GM18526 (cell line): ENCODE results near the gene HPF1.

Experiments
- POLR2A ChIP-seq: IDR thresholded peaks from 3 replicates; pipeline ENCODE4 v1.6.1; 2011; ENCODE audit not compliant: insufficient read length; ENCODE audit errors: extremely low read depth

HPF1 gene

DNA sequence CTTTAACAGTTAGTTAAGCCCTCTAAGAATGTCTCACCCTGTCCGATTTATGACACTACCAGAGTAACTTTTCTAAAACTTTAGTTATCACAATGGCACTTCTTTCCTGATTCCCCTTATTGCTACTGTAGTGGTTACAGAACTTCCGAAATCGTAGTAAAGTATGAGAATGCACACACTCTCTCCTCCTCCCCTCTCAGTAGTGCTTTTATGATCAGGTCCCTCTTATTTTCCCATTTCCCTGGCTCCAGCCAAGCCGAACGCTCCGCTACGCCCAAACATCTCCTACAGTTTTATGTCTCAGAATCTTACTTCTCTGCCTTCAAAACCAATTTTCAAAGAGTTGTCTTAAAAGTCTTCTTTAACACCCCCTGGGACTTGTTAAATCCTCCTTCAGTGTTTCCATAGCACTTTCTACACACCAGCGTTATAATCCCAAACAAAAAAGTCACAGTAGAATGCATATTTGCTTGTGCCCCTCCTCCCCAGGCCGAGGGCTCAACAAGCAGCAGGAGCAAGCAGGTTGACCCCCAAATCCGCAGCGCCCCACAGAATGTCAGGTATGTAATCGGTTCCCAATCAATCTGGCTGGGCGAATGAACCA lies 671 bp downstream of the HPF1 start:
- no peak for TF ChIP-seq POLR2A

DNA sequence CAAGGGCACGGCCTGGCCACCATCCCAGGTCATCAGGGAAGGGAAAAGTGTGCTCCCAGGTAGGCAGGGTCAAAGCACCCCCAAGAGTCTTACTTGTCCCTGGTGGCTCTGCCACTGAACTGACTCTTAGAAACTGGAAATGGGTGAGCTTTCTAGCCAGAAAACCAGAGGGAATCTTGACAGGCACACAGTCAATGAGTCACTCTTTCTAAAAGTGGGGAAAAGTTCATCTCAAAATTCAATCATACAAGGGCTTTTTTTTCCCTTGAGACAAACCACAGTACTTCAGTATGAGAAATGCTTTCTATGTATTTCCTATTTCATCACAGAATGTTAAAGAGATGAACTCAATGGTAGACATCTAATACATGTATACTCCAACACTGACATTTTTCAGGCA lies 12.5 kb downstream of the HPF1 start:
- no peak for TF ChIP-seq POLR2A

DNA sequence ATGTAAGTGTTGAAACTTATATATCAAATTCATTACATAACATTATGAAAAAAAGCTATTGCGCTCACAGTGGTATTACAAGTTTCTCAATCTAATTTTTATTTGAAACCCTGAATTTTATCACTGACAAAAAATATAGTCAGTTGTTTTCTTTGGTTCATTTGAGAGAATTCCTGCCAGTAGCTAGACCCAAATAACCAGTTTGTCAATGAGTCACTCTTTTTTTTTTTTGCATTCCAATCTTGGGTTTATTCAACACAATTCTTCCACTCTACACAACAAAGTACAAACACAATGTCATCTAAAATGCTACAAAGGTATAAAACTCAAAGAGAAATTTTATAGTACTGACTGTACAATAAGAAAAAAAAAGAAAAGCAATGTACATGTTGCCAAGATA lies 13.1 kb downstream of the HPF1 start:
- no peak for TF ChIP-seq POLR2A

DNA sequence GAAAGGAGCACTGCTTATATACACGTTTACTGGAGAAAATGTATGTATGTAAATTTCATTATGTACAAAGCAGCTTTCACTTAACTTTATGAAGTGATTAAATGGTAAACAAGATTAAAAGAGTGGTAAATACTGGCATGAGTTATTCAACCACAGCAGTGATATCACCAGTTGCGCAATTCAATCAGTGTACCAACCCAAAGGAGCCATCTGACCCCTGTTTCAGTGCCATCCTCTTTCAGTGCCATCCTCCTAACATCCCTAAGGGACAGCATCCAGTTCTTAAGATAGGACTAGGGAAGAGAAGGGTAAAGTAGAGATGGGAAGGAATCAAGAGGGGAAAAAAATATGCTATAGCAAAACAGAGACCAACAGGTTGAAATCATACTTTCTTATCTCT lies 16.2 kb downstream of the HPF1 start:
- TF ChIP-seq POLR2A = no peak

DNA sequence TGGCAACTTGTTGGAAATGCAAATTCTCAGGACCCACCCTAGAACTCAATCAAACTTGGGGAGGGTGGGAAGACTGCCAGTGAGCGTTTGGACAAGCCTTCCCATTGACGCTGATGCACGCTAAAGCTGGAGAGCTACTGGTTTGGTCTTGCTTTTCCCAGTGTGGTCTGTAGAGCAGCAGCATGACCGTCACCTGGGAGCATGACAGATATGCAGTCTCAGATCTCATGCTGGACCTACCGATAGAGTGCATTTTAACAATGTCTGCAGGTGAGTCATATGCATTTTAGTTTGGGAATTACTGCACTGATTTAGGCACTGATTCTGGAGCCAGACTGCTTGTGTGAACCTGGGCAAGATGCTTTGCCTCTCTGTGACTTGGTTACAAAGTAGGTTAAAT lies 27.2 kb downstream of the HPF1 start:
- no peak for TF ChIP-seq POLR2A

DNA sequence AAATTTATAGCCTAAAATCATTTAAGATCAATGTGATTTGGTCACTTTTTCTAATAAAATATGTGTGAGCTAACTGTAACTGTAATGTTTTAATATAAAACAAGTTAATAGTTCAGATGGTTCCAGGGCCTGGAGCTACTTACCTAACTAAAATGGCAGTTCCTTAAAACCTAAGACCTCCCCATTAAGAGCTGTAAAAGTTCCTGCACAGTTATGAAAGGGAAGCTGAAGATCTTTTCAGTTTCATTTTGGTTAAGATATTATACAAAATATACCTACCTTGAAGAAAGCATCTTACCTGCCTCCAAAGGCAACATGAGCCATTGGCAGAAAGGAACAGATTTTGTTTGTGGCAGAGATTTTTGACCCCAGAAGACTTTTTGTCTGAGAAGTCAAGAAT lies 30.1 kb downstream of the HPF1 start:
- no peak for TF ChIP-seq POLR2A

DNA sequence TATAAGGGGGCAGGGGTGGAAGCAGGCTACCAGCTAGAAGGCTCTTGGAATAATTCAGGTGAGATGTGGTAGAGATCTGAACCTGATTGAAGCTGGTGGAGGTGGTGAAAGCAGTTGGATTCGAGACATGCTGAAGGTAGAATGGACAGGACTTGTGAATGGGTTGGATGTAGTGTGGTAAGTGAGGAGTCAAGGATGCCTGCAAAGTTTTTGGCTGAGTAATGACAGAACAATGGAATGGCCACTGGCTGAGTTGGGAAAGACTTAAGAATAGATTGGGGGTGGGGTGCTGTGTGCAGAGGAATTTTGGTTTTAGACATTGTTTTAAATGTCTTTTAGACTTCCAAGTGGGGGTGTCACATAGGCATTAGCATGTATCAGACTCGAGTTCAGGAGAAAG lies 33.5 kb downstream of the HPF1 start:
- no peak for TF ChIP-seq POLR2A

DNA sequence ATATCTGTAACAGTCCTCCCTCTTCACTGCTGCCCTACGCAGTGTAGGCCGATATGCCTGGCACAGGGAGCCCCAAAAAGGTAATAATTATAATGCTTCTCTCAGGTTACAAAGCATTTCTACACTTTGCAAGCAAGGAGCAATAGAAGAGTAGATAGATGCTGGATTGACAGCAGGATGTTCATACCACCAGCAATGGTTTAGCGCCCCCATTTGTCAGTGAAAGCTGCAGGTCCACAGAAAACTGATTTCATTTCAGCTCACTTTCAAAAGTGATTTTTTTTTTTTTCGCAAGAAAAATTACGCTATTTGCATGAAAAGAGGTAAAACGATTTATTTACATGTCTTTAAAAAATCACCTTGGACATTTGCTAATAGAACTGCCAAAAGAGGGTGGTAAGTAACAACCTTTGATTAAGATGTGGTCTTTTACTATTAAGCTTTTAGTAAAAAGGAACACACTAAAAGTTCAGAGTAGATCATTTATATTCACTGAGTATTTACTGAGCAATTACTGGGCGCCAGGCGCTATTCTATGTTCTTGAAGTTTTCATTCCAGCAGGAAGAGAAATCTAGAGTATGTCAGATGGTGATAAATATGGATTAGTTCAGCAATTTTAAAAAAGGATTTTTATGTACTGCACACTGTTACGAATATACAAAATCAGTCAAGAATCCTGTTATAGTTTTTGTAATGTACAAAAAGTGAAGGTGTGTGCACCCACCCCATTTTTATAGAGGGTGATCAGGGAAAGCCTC lies 34.4 kb downstream of the HPF1 start:
- TF ChIP-seq POLR2A = no peak

DNA sequence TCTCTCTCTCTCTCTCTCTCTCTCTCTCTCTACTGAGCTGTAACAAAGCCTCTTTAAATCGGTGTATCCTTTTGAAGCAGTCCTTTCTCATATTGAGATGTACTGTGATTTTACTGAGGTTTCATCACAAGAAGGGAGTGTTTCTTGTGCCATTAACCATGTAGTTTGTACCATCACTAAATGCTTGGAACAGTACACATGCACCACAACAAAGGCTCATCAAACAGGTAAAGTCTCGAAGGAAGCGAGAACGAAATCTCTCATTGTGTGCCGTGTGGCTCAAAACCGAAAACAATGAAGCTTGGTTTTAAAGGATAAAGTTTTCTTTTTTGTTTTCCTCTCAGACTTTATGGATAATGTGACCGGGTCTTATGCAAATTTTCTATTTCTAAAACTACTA lies 37.2 kb downstream of the HPF1 start:
- TF ChIP-seq POLR2A = no peak

DNA sequence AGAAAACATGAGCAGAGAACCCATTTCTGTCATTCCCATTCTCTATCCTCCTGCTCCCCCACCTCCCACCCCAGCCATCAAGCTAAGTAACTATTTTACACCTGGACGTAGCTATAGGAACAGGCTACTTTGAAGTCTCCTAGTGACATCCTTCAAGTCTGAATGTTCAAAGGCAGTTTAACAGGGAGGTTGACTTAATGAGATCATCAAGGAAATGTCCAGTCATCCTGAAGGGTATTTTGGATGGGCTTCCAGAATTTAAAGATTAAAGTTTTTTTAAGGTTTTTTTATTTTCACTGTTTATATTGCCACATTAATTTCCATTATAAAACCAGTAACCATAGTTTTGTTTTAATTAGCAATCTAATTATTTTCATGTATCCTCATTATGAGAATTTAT lies 41.1 kb downstream of the HPF1 start:
- TF ChIP-seq POLR2A = no peak

DNA sequence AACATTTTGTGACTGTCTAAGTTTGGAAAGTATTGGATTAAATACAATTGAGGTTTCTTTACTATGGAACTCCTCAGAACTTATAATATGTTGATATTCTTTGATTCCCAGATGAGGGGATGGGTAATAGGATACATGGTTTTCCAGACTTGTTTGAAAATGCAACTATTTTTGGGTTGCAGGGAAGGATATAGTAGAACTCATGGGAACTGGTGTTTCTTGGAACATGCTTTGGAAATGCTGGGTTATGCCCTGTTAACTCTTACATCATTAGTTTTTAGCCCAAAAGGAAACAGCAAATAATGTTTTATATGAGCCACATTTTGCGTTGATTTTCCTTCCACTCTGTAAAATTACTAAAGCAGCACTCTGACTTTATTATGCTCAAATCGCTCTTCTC lies 41.9 kb downstream of the HPF1 start:
- no peak for TF ChIP-seq POLR2A

DNA sequence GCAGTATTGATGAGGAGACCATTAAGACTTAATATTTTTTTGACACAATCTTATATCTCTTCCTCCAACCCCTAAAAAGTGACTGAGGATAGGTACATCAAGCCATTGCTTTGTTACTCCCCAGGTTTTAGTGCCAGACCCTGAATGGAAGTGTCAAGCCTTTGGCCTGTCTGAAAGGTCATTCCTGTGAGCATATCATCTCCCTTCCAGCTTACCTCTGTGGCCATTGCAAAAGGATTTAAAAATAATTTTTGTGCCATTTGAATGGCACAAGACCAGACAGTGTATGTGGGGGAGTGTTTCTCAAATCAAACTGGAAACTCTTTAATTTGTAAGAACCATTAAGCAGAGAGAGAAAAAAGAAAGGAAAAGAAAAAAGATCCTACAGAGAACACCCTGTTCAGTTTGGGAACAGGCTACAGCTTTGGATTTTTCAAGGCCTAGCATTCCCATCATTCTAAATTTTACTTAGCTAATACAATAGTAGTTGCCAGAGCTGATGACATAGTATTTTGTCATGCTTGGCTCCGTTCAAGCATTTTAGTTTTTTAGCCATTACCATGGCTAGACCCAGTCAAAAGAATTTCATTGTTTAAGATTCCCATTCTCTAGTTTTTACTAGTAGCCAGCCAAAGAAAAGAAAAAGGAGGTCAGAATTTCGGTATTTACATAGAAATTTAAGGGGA lies 49.6 kb downstream of the HPF1 start:
- TF ChIP-seq POLR2A = no peak

DNA sequence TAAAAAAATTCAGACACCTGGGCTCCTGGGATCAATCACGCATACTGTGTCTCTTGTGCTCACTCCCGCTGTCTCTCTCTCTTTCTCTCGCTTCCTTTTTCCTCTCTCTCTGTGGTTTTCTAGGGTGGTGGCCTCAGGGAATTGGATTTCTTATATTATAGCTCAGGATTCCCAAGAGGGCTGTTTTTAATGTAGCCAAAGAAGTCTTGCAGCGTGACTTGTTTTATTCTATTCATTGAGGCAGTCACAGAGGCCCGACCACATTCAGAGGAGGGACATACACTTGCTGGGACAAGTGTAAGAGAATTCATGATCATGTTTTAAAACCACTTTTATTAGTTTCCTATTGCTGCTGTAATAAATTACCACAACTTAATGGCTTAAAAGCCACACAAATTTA lies 59.4 kb downstream of the HPF1 start:
- TF ChIP-seq POLR2A = no peak

DNA sequence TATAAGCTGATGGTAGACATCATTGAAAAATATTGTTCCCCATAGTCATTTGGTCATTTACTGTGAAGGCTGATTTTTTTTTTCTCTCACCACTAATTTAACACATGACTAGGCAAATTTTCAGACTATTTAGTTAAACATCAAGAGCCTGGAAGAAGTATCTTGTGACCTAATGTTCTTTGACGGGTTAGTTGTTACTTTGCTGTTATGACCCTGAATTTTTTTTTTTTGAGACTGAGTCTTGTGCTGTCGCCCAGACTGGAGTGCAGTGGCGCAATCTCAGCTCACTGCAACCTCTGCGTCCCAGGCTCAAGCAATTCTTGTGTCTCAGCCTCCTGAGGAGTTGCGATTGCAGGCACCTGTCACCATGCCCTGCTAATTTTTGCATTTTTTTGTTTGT lies 67.0 kb downstream of the HPF1 start:
- no peak for TF ChIP-seq POLR2A

DNA sequence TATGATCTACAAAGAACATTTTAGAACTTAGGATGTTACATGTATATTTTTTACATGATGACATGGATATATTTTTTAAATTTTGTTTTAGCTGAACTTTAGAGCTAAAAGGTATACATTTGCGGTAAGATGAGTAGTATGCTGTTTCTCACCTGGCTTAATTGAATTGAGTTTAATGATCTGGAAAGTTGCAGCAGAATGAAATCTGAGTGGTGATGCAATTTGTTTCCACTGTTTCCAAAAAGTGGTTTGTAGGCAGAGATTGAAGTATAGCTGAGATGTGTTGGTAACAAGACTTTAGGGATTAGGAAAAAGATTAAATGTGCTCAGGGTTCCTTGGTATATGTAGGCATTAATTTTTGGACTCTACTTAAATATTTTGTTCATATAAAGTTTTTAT lies 68.1 kb downstream of the HPF1 start:
- TF ChIP-seq POLR2A = no peak

DNA sequence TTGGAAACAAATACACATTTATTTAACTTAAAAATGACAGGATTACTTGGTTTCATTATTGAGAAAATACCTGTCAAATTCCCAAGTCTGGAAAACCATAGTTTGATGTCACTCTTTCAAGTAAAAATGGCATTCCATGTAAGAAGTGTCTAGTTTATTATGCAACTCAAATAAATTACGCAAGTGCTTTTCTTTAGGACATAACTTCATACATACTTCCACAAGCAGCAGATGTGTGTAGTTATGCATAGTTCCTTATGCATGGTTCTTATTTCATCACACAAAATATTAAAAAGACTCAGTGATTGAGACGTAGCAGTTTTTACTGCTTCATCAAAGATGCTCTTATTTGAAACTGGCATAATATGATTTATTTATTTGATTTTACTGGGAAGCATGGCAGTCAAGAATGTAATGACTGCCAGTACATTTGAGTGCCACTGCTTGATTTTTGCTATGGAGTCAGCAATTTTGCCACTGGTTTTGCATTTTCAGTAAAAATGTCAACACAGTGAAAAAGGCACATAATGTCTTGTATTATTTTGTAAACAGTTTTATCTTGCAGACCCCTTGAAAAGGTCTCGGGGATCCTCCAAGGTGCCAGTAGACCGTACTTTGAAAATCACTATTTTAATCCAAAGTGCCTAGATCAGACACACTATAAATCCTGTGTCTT lies 75.2 kb downstream of the HPF1 start:
- no peak for TF ChIP-seq POLR2A
